Neural cell (in vitro differentiated cells): Measurements from ENCODE around the gene SLC8A1. TPM values are rescaled to one million over a fixed set of nuclear protein-coding genes. Genes with fewer than 3 reads are reported as not detected.

Experiments
- H2AFZ ChIP-seq: fragments of 200-600, 300-800 bp; sonication (generic), shearing (Covaris generic); 2 replicates; pipeline ENCODE4 v1.6.0; 2014; ENCODE audit warnings: low read depth, mild to moderate bottlenecking, antibody characterized with exemption, low read length, moderate library complexity
- H3F3A ChIP-seq: fragments of 200-600 bp; shearing (Covaris generic); 2 replicates; pipeline ENCODE4 v1.6.1; 2016; ENCODE audit warnings: mild to moderate bottlenecking, moderate library complexity, mixed read lengths, antibody characterized with exemption, low read length; ENCODE audit not compliant: insufficient read depth, poor library complexity, severe bottlenecking
- H3K27ac ChIP-seq: fragments of 200-600, 300-800 bp; sonication (generic), shearing (Covaris generic); 2 replicates; pipeline ENCODE4 v1.5.1; 2014; ENCODE audit warnings: mild to moderate bottlenecking, low read length, moderate library complexity
- H3K27me3 ChIP-seq: fragments of 300-800, 200-600 bp; sonication (generic), shearing (Covaris generic); 2 replicates; pipeline ENCODE4 v1.6.0; 2014; ENCODE audit warnings: mild to moderate bottlenecking, low read depth, low read length, moderate library complexity; ENCODE audit not compliant: insufficient read depth
- H3K36me3 ChIP-seq: fragments of 300-800, 200-600 bp; sonication (generic), shearing (Covaris generic); 2 replicates; pipeline ENCODE4 v1.5.1; 2014; ENCODE audit warnings: mild to moderate bottlenecking, antibody characterized with exemption, low read length, moderate library complexity; ENCODE audit not compliant: insufficient read depth
- H3K4me2 ChIP-seq: fragments of 300-800, 200-600 bp; sonication (generic), shearing (Covaris generic); 2 replicates; pipeline ENCODE4 v1.6.0; 2014; ENCODE audit warnings: mild to moderate bottlenecking, low read length
- H3K4me3 ChIP-seq: fragments of 300-800, 200-600 bp; sonication (generic), shearing (Covaris generic); 2 replicates; pipeline ENCODE4 v1.5.1; 2014; ENCODE audit warnings: mild to moderate bottlenecking, low read length, moderate library complexity
- H3K79me2 ChIP-seq: fragments of 200-600 bp; shearing (Covaris generic); replicated peaks from 2 replicates; pipeline ENCODE4 v1.6.0; 2014; ENCODE audit warnings: mild to moderate bottlenecking, low read length, moderate library complexity; ENCODE audit not compliant: insufficient read depth
- H3K9ac ChIP-seq: fragments of 300-800, 200-600 bp; sonication (generic), shearing (Covaris generic); 2 replicates; pipeline ENCODE4 v1.6.1; 2016; ENCODE audit warnings: mild to moderate bottlenecking, low read length, mixed read lengths
- H3K9me2 ChIP-seq: fragments of 200-600 bp; shearing (Covaris generic); 2 replicates; pipeline ENCODE4 v1.6.1; 2016; ENCODE audit warnings: mild to moderate bottlenecking, low read length, mixed read lengths; ENCODE audit not compliant: insufficient read depth
- H3K9me3 ChIP-seq: fragments of 200-600, 300-800 bp; sonication (generic), shearing (Covaris generic); 2 replicates; pipeline ENCODE4 v1.6.1; 2016; ENCODE audit warnings: mild to moderate bottlenecking, mixed run types, low read length, moderate library complexity, mixed read lengths
- H4K20me1 ChIP-seq: fragments of 200-600 bp; shearing (Covaris generic); 2 replicates; pipeline ENCODE4 v1.6.1; 2016; ENCODE audit warnings: mild to moderate bottlenecking, mixed run types; ENCODE audit not compliant: insufficient read depth
- CTCF ChIP-seq: fragments of 450-650 bp; IDR thresholded peaks from 2 replicates; pipeline ENCODE4 v1.5.1; 2014; ENCODE audit warnings: antibody characterized with exemption, mild to moderate bottlenecking, moderate library complexity; ENCODE audit not compliant: poor library complexity, severe bottlenecking
- EP300 ChIP-seq: fragments of 450-650 bp; conservative IDR thresholded peaks from 2 replicates; pipeline ENCODE4 v1.6.1; 2014; ENCODE audit warnings: antibody characterized with exemption, mild to moderate bottlenecking, moderate library complexity; ENCODE audit not compliant: poor library complexity, severe bottlenecking
- EZH2 ChIP-seq: fragments of 200-600, 300-800 bp; shearing (Covaris generic), sonication (generic); IDR thresholded peaks from 2 replicates; pipeline ENCODE4 v1.6.1; 2014; ENCODE audit warnings: antibody characterized with exemption, low read length, borderline replicate concordance, mild to moderate bottlenecking; ENCODE audit not compliant: insufficient read depth, poor library complexity, severe bottlenecking
- MXI1 ChIP-seq: fragments of 450-650 bp; conservative IDR thresholded peaks from 2 replicates; pipeline ENCODE4 v1.6.1; 2014; ENCODE audit warnings: antibody characterized with exemption, mild to moderate bottlenecking; ENCODE audit not compliant: poor library complexity, severe bottlenecking
- POLR2AphosphoS5 ChIP-seq: IDR thresholded peaks from 2 replicates; pipeline ENCODE4 v1.6.1; 2012
- RAD21 ChIP-seq: fragments of 450-650 bp; conservative IDR thresholded peaks from 2 replicates; pipeline ENCODE4 v1.6.1; 2014; ENCODE audit warnings: antibody characterized with exemption, mild to moderate bottlenecking, moderate library complexity
- REST ChIP-seq: IDR thresholded peaks from 2 replicates; pipeline ENCODE4 v1.6.1; 2012; ENCODE audit warnings: borderline replicate concordance
- SMC3 ChIP-seq: fragments of 450-650 bp; conservative IDR thresholded peaks from 2 replicates; pipeline ENCODE4 v1.6.1; 2014; ENCODE audit warnings: antibody characterized with exemption, mild to moderate bottlenecking, moderate library complexity; ENCODE audit not compliant: poor library complexity
- TAF1 ChIP-seq: IDR thresholded peaks from 2 replicates; pipeline ENCODE4 v1.6.1; 2012; ENCODE audit warnings: low read depth
- polyA plus RNA-seq: library from polyadenylated mRNA; depleted of rRNA; stranded (reverse); fragments of >200 nt; gene quantifications from 2 replicates; pipeline ENCODE4 v1.2.3, GENCODE V29; 2014

SLC8A1 gene
- polyA plus RNA-seq, 1 donor from 2014 or later: 18.7 TPM

GRCh38 chr2:40251137-40251536 lies 200.8 kb downstream of the SLC8A1 start:
- Histone ChIP-seq H3K27ac (peak overlapping the region; percentile 66), H4K20me1 (no peaks in the 10 kb centered on the region)
- no peak for TF ChIP-seq TAF1
- peak; percentile 87 for TF ChIP-seq EP300
- TF ChIP-seq CTCF: no peak
- TF ChIP-seq POLR2AphosphoS5: peak; percentile 70
- TF ChIP-seq SMC3: no peak
- TF ChIP-seq MXI1: peak; percentile 20
- peak; percentile 43 for TF ChIP-seq RAD21
- TF ChIP-seq REST: peak; percentile 59
- no peak for TF ChIP-seq EZH2

GRCh38 chr2:40249577-40249976 lies 202.3 kb downstream of the SLC8A1 start:
- H3K27me3 ChIP-seq: no peaks in the 10 kb centered on the region
- no peak overlapping the region for H3K27ac ChIP-seq
- no peaks in the 10 kb centered on the region for H4K20me1 ChIP-seq
- no peaks in the 10 kb centered on the region for H3K36me3 ChIP-seq
- TF ChIP-seq EP300: no peak
- TF ChIP-seq POLR2AphosphoS5: no peak
- no peak for TF ChIP-seq EZH2
- no peak overlapping the region for H2AFZ ChIP-seq
- H3K4me3 ChIP-seq: no peak overlapping the region
- no peaks in the 10 kb centered on the region for H3K9me2 ChIP-seq
- H3K9ac ChIP-seq: no peak overlapping the region
- H3K79me2 ChIP-seq: peaks cover 4% of the 10 kb centered on the region
- no peaks in the 10 kb centered on the region for H3F3A ChIP-seq
- H3K9me3 ChIP-seq: no peaks in the 10 kb centered on the region
- H3K4me2 ChIP-seq: no peak overlapping the region

More at GRCh38 chr2:40251137-40251536, 200.8 kb downstream of the SLC8A1 start:
- Histone ChIP-seq H3F3A (peaks cover 2% of the 10 kb centered on the region), H3K36me3 (no peaks in the 10 kb centered on the region), H3K9ac (peak overlapping the region; percentile 41), H3K4me3 (peak overlapping the region; percentile 5), H3K27me3 (no peaks in the 10 kb centered on the region), H3K9me3 (no peaks in the 10 kb centered on the region), H2AFZ (no peak overlapping the region), H3K9me2 (no peaks in the 10 kb centered on the region), H3K79me2 (peaks cover 4% of the 10 kb centered on the region), H3K4me2 (peak overlapping the region; percentile 4)

- H3K79me2 ChIP-seq: peaks cover 4% of the 10 kb centered on the region
- no peaks in the 10 kb centered on the region for H3K9me2 ChIP-seq
- TF ChIP-seq CTCF (no peak), SMC3 (no peak), POLR2AphosphoS5 (no peak), REST (no peak), TAF1 (no peak), RAD21 (no peak), EP300 (no peak)
- no peaks in the 10 kb centered on the region for H3F3A ChIP-seq
- no peaks in the 10 kb centered on the region for H3K9me3 ChIP-seq
- no peaks in the 10 kb centered on the region for H3K27me3 ChIP-seq
- no peak overlapping the region for H3K4me2 ChIP-seq
- H3K36me3 ChIP-seq: no peaks in the 10 kb centered on the region
- H3K4me3 ChIP-seq: no peak overlapping the region
- H2AFZ ChIP-seq: no peak overlapping the region
- H4K20me1 ChIP-seq: no peaks in the 10 kb centered on the region
- H3K9ac ChIP-seq: no peak overlapping the region
- no peak overlapping the region for H3K27ac ChIP-seq
Measured at GRCh38 chr2:40248294-40248693, 203.6 kb downstream of the SLC8A1 start.
